Type B pancreatic cell (in vitro differentiated cells): Measurements from ENCODE around the gene MDFIC. TPM values are rescaled to one million over a fixed set of nuclear protein-coding genes. Genes with fewer than 3 reads are reported as not detected.

Experiments used
- DNase-seq: peaks from one replicate; pipeline ENCODE4 v3.0.0; 2021; ENCODE audit warnings: mixed read lengths; ENCODE audit not compliant: unreplicated experiment; ENCODE audit errors: extremely low spot score
- H3K27ac Mint-ChIP-seq: 2 replicates; pipeline ENCODE4 v1.8.0; 2021; ENCODE audit warnings: mild to moderate bottlenecking, mixed read lengths
- H3K27me3 Mint-ChIP-seq: 2 replicates; pipeline ENCODE4 v1.8.0; 2021; ENCODE audit warnings: mixed read lengths
- H3K36me3 Mint-ChIP-seq: 2 replicates; pipeline ENCODE4 v1.8.0; 2021; ENCODE audit warnings: mixed read lengths
- H3K4me1 Mint-ChIP-seq: one replicate; pipeline ENCODE4 v1.8.0; 2021; ENCODE audit warnings: mixed read lengths; ENCODE audit not compliant: unreplicated experiment
- H3K4me3 Mint-ChIP-seq: 2 replicates; pipeline ENCODE4 v1.8.0; 2021; ENCODE audit warnings: mild to moderate bottlenecking, mixed read lengths
- H3K9me3 Mint-ChIP-seq: 2 replicates; pipeline ENCODE4 v1.8.0; 2021; ENCODE audit warnings: mixed read lengths
- total RNA-seq: library from RNA; stranded (reverse); gene quantifications from 2 replicates; pipeline ENCODE4 v1.2.1, GENCODE V29; 2021; ENCODE audit warnings: low replicate concordance
- TF ChIP-seq, protein P1 (sequence below): fragments of 200-600 bp; sonication (generic); conservative IDR thresholded peaks from 2 replicates; pipeline ENCODE4 v1.5.0; 2021; ENCODE audit warnings: antibody characterized with exemption, mild to moderate bottlenecking

Gene MDFIC
- total RNA-seq, 1 donor from 2014 or later: 20.2 TPM

DNA sequence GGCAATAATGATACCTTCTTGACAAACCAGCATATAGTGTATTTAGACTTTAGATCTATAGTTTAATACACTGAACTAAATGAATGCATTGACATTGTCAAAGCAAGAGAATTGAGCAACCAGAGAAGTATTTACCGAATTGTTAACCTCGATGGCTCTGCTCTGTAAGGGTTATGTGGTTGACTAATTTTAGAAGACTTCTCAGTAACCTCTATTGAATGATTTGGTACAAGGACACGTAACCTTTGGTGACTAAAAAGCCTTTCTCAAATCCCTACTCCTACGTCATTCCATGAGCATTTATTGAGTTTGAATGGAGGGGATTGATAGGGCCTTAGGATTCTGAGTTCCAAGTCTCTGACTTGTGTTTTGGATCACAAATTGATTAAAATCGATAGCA lies 67.6 kb downstream of the MDFIC start:
- Mint-ChIP-seq H3K27me3 (no peaks in the 10 kb centered on the region), H3K27ac (no peak overlapping the region), H3K36me3 (peaks cover 18% of the 10 kb centered on the region), H3K4me1 (no peaks in the 10 kb centered on the region), H3K9me3 (no peaks in the 10 kb centered on the region), H3K4me3 (no peak overlapping the region)
- DNase-seq: no peak
- TF ChIP-seq, protein P1, sequence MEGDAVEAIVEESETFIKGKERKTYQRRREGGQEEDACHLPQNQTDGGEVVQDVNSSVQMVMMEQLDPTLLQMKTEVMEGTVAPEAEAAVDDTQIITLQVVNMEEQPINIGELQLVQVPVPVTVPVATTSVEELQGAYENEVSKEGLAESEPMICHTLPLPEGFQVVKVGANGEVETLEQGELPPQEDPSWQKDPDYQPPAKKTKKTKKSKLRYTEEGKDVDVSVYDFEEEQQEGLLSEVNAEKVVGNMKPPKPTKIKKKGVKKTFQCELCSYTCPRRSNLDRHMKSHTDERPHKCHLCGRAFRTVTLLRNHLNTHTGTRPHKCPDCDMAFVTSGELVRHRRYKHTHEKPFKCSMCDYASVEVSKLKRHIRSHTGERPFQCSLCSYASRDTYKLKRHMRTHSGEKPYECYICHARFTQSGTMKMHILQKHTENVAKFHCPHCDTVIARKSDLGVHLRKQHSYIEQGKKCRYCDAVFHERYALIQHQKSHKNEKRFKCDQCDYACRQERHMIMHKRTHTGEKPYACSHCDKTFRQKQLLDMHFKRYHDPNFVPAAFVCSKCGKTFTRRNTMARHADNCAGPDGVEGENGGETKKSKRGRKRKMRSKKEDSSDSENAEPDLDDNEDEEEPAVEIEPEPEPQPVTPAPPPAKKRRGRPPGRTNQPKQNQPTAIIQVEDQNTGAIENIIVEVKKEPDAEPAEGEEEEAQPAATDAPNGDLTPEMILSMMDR: no peak

DNA sequence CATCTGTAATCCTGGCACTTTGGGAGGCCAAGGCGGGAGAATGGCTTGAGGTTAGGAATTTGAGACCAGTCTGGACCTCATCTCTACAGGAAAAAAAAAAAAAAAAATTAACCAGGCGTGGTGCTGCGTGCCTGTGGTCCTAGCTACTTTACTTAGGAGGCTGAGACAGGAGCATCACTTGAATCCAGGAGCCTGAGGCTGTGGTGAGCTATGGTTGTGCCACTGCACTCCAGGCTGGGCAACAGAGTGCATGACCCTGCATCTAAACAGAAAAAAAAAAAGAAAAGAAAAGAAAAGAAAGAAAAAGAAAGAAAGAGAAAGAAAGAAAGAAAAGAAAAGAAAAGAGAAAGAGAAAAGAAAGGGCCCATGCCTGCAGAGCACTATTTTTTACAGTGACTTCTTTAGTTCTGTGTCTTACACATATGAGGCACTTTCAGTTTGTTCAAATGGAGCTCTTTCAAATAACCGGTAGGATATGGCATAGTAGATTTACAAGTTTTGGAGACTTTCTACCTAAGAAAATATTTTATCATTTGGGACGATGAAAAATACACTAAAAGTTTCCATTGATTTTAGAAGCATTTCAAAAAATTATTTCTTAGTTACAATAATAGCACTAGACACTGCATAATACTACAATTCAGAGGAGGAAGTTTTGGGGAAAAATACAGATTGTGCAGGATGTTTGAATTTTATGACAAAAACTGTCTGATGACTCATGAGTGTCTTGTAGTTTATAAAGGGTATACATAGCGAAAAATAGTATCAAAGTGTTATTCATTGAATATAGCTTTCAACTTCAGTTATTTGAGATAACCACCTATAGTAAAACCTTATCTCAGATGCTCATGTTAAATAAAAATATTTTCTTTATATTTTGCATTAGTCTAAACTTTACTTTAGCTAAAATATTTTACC lies 75.9 kb downstream of the MDFIC start:
- DNase-seq: no peak
- Mint-ChIP-seq H3K4me3 (no peak overlapping the region), H3K36me3 (peaks cover 24% of the 10 kb centered on the region), H3K9me3 (peaks cover 8% of the 10 kb centered on the region), H3K27ac (no peak overlapping the region), H3K27me3 (no peaks in the 10 kb centered on the region), H3K4me1 (no peaks in the 10 kb centered on the region)
- TF ChIP-seq, protein P1: no peak

DNA sequence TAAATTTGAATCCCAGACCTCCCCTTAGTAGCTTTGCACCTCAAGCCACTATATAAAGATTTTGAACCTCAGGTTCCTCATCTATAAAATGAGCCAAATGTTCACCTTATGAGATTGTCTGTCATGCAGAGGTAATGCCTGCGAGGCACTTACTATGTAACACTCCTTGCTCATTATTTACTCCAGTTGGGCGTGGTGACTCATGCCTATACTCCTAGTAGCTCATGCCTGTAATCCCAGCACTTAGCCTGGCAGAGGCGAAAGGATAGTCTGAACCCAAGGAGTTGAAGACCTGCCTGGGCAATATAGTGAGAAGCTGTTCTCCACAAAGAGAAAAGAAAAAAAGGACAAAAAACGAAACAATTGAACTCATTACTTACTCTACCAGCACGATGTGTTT lies 82.2 kb downstream of the MDFIC start:
- TF ChIP-seq, protein P1: no peak
- Mint-ChIP-seq H3K4me3 (no peak overlapping the region), H3K27ac (no peak overlapping the region), H3K4me1 (peaks cover 14% of the 10 kb centered on the region), H3K9me3 (peaks cover 10% of the 10 kb centered on the region), H3K27me3 (no peaks in the 10 kb centered on the region), H3K36me3 (peaks cover 11% of the 10 kb centered on the region)
- DNase-seq: no peak

DNA sequence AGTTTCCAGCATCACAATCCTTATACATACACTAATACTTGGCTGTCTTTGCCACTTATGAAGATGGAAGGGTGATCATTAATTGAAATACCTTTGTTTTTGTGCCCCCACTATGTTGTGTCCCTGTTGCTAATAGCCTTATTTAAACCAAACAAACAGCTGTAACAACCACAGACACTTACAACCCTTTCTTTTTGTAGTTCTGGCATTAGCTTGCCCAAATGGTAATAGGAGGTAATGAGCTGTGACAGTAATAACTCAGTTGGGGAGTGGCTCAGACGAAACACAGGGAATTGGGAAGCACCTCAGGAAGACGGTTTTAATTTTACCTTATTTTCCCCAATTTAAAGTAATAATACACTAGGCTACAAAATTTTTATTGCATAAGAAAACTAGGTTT lies 83.4 kb downstream of the MDFIC start:
- no peak overlapping the region for H3K27ac Mint-ChIP-seq
- H3K4me3 Mint-ChIP-seq: no peak overlapping the region
- H3K9me3 Mint-ChIP-seq: peaks cover 10% of the 10 kb centered on the region
- peaks cover 11% of the 10 kb centered on the region for H3K36me3 Mint-ChIP-seq
- DNase-seq: no peak
- no peaks in the 10 kb centered on the region for H3K27me3 Mint-ChIP-seq
- peaks cover 22% of the 10 kb centered on the region for H3K4me1 Mint-ChIP-seq
- TF ChIP-seq, protein P1: no peak

DNA sequence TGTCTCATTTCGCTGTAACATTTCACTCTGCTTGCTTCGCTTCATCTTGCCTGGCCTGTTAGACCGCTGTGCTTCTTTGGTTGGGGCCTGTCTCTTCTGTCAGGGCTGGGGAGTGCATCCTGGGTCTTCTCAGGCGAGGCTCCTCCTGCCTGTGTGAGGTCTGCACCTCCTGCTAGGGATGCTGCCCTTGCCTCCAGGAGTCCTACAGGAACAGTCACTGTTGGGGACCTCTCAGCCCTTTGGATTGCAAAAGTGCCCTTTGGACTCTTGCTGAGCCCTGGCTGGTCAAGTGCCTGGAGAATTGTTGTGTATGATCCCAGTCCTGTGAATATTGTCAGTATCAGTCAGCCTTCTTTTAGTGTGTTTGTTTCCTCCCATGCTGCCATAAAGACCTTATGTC lies 84.1 kb downstream of the MDFIC start:
- Mint-ChIP-seq H3K4me3 (peak overlapping the region; percentile 24), H3K27ac (peak overlapping the region; percentile 67), H3K4me1 (peaks cover 22% of the 10 kb centered on the region), H3K9me3 (peaks cover 10% of the 10 kb centered on the region), H3K36me3 (peaks cover 11% of the 10 kb centered on the region), H3K27me3 (no peaks in the 10 kb centered on the region)
- no peak for DNase-seq
- TF ChIP-seq, protein P1: no peak
